ENCODE measurements around the gene LINGO4. TPM values are rescaled to one million over a fixed set of nuclear protein-coding genes. Genes with fewer than 3 reads are reported as not detected.

LINGO4 gene
- total and polyA plus RNA-seq, 2 experiments from 2014 or later: not detected

- 75% methylated on average over 3 of the region's 3 CpGs for WGBS (ENCODE audit: low lambda C conversion rate, missing lambda C conversion rate)
Measured at GRCh38 chr1:151776665-151777062, 28.6 kb downstream of the LINGO4 start.

GRCh38 chr1:151775894-151776664 is 29.1 kb downstream of the LINGO4 start:
- DNase-seq (ENCODE audit: low spot score): no peak
- no peak overlapping the region for H2AFZ ChIP-seq
- 83% methylated on average over 7 of the region's 7 CpGs for WGBS (ENCODE audit: low lambda C conversion rate, missing lambda C conversion rate)
- no peaks in the 10 kb centered on the region for H3K9me3 ChIP-seq (ENCODE audit: low read depth)
- no peaks in the 10 kb centered on the region for H3K79me2 ChIP-seq
- TF ChIP-seq EZH2phosphoT487 (IDR thresholded peaks at IDR 0.05; ENCODE audit: low read depth, severe bottlenecking, unreplicated experiment): no peak
- TF ChIP-seq, protein P1, sequence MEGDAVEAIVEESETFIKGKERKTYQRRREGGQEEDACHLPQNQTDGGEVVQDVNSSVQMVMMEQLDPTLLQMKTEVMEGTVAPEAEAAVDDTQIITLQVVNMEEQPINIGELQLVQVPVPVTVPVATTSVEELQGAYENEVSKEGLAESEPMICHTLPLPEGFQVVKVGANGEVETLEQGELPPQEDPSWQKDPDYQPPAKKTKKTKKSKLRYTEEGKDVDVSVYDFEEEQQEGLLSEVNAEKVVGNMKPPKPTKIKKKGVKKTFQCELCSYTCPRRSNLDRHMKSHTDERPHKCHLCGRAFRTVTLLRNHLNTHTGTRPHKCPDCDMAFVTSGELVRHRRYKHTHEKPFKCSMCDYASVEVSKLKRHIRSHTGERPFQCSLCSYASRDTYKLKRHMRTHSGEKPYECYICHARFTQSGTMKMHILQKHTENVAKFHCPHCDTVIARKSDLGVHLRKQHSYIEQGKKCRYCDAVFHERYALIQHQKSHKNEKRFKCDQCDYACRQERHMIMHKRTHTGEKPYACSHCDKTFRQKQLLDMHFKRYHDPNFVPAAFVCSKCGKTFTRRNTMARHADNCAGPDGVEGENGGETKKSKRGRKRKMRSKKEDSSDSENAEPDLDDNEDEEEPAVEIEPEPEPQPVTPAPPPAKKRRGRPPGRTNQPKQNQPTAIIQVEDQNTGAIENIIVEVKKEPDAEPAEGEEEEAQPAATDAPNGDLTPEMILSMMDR (IDR thresholded peaks at IDR 0.05; ENCODE audit: poor library complexity): no peak
- TF ChIP-seq EZH2 (IDR thresholded peaks at IDR 0.05; ENCODE audit: borderline replicate concordance): no peak
- H3K27me3 ChIP-seq: no peaks in the 10 kb centered on the region
- H3K36me3 ChIP-seq (replicated peaks; ENCODE audit: insufficient read depth, low read depth): no peaks in the 10 kb centered on the region
- no peak overlapping the region for H3K4me2 ChIP-seq
- no peaks in the 10 kb centered on the region for H3K4me1 ChIP-seq (ENCODE audit: insufficient read depth)
- no peak overlapping the region for H3K27ac ChIP-seq
- H3K4me3 ChIP-seq: no peak overlapping the region
- no peaks in the 10 kb centered on the region for H3K9me2 ChIP-seq (replicated peaks; ENCODE audit: insufficient read depth)
- no peaks in the 10 kb centered on the region for H4K20me1 ChIP-seq (ENCODE audit: insufficient read depth, poor library complexity, severe bottlenecking)

More at GRCh38 chr1:151776665-151777062, 28.6 kb downstream of the LINGO4 start:
- Histone ChIP-seq H4K20me1 (ENCODE audit: insufficient read depth, poor library complexity, severe bottlenecking) (no peaks in the 10 kb centered on the region), H3K79me2 (no peaks in the 10 kb centered on the region), H3K4me2 (no peak overlapping the region), H3K4me3 (no peak overlapping the region), H3K27ac (no peak overlapping the region), H3K36me3 (replicated peaks; ENCODE audit: insufficient read depth, low read depth) (no peaks in the 10 kb centered on the region), H2AFZ (no peak overlapping the region), H3K4me1 (ENCODE audit: insufficient read depth) (no peaks in the 10 kb centered on the region), H3K27me3 (no peaks in the 10 kb centered on the region), H3K9me2 (replicated peaks; ENCODE audit: insufficient read depth) (no peaks in the 10 kb centered on the region), H3K9me3 (ENCODE audit: low read depth) (no peaks in the 10 kb centered on the region)
- TF ChIP-seq, protein P1 (IDR thresholded peaks at IDR 0.05; ENCODE audit: poor library complexity): no peak
- TF ChIP-seq EZH2phosphoT487 (IDR thresholded peaks at IDR 0.05; ENCODE audit: low read depth, severe bottlenecking, unreplicated experiment): no peak
- TF ChIP-seq EZH2 (IDR thresholded peaks at IDR 0.05; ENCODE audit: borderline replicate concordance): no peak
- DNase-seq (ENCODE audit: low spot score): no peak

- H3K4me2 ChIP-seq: no peak overlapping the region
- H3K4me3 ChIP-seq: no peak overlapping the region
- no peak overlapping the region for H3K27ac ChIP-seq
- no peaks in the 10 kb centered on the region for H3K36me3 ChIP-seq (replicated peaks; ENCODE audit: insufficient read depth, low read depth)
- WGBS (ENCODE audit: low lambda C conversion rate, missing lambda C conversion rate): 55% methylated on average over 3 of the region's 3 CpGs
- no peaks in the 10 kb centered on the region for H4K20me1 ChIP-seq (ENCODE audit: insufficient read depth, poor library complexity, severe bottlenecking)
- TF ChIP-seq, protein P1 (IDR thresholded peaks at IDR 0.05; ENCODE audit: poor library complexity): no peak
- no peaks in the 10 kb centered on the region for H3K27me3 ChIP-seq
- no peaks in the 10 kb centered on the region for H3K9me3 ChIP-seq (ENCODE audit: low read depth)
- H3K9me2 ChIP-seq (replicated peaks; ENCODE audit: insufficient read depth): no peaks in the 10 kb centered on the region
- H3K79me2 ChIP-seq: no peaks in the 10 kb centered on the region
- no peaks in the 10 kb centered on the region for H3K4me1 ChIP-seq (ENCODE audit: insufficient read depth)
- no peak overlapping the region for H2AFZ ChIP-seq
- no peak for DNase-seq (ENCODE audit: low spot score)
Measured at GRCh38 chr1:151774256-151774922, 30.8 kb downstream of the LINGO4 start.

Measured in hepatocyte (in vitro differentiated cells).